ENCODE results near the gene CRABP2. TPM values are rescaled to one million over a fixed set of nuclear protein-coding genes. Genes with fewer than 3 reads are reported as not detected.

Gene CRABP2
- total RNA-seq, 1 donor from 2014 or later, result 29.5 TPM

DNA sequence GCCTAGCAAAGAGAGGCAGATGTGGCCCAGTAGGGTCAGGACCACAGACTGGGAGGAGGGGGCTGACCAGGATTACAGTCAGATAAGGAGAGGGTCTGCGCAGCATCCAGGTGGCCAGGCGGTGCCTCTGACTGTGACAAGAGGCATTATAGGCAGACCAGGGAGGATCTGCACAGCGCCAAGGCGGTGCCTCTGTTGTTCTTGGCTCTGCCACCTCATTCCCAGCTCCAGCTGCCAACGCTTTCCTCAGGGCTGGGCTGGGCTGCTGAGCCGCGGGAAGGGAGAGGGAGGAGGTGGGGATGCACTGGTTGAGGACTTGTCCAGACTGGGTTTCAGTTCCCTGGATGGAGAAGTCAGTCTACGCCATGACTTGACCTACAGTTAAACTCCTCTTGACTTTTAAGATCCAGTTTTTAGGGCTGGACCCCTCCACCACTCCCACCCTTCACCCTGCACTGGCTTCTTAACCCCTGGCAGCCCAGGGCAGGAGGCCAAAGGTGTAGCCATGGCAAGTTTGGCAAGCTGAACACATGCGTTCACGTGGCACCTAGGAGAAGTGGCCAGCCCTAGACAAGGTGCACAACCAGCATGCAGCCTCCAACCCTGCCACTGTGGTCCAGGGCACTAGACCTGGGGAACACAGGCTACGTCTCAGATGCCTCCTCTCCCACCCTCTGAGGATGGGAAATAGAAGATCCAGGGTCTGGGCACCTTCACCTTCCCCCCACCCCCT is 4.5 kb upstream of the CRABP2 start:
- Histone ChIP-seq H3K27me3 (ENCODE audit: control insufficient read depth, insufficient read depth, low read length) (no peaks in the 10 kb centered on the region), H3K4me3 (ENCODE audit: low read depth, low read length) (no peak overlapping the region), H3K36me3 (ENCODE audit: control insufficient read depth, insufficient read depth, low read length) (no peaks in the 10 kb centered on the region)
- TF ChIP-seq, protein P1, sequence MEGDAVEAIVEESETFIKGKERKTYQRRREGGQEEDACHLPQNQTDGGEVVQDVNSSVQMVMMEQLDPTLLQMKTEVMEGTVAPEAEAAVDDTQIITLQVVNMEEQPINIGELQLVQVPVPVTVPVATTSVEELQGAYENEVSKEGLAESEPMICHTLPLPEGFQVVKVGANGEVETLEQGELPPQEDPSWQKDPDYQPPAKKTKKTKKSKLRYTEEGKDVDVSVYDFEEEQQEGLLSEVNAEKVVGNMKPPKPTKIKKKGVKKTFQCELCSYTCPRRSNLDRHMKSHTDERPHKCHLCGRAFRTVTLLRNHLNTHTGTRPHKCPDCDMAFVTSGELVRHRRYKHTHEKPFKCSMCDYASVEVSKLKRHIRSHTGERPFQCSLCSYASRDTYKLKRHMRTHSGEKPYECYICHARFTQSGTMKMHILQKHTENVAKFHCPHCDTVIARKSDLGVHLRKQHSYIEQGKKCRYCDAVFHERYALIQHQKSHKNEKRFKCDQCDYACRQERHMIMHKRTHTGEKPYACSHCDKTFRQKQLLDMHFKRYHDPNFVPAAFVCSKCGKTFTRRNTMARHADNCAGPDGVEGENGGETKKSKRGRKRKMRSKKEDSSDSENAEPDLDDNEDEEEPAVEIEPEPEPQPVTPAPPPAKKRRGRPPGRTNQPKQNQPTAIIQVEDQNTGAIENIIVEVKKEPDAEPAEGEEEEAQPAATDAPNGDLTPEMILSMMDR (IDR thresholded peaks at IDR 0.05; ENCODE audit: insufficient read depth, low read length, poor library complexity, severe bottlenecking), result no peak
- no peak for DNase-seq (ENCODE audit: low read depth)

DNA sequence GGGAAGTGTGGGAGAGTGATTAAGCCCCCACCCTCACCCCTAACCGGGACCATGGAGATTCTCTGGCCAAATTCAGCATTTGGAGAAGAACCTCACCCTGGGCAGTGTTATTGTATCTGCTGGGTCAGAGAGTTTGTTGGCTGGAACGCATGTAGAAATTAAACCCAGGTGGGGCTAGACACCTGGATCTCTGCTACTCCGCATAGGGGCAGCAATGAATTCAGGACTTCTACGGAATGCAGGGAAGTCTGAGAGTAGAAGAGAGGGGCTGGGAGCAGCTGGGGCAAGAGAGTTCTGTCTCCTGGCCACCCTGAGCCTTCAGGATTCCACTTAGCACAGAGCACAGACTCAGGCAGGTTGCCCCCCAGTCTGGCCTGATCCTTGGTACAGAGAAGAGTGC is 3.6 kb upstream of the CRABP2 start:
- DNase-seq (ENCODE audit: low read depth), result no peak
- H3K4me3 ChIP-seq (ENCODE audit: low read depth, low read length), result no peak overlapping the region
- H3K36me3 ChIP-seq (ENCODE audit: control insufficient read depth, insufficient read depth, low read length), result no peaks in the 10 kb centered on the region
- TF ChIP-seq, protein P1 (IDR thresholded peaks at IDR 0.05; ENCODE audit: insufficient read depth, low read length, poor library complexity, severe bottlenecking), result no peak
- H3K27me3 ChIP-seq (ENCODE audit: control insufficient read depth, insufficient read depth, low read length), result no peaks in the 10 kb centered on the region

DNA sequence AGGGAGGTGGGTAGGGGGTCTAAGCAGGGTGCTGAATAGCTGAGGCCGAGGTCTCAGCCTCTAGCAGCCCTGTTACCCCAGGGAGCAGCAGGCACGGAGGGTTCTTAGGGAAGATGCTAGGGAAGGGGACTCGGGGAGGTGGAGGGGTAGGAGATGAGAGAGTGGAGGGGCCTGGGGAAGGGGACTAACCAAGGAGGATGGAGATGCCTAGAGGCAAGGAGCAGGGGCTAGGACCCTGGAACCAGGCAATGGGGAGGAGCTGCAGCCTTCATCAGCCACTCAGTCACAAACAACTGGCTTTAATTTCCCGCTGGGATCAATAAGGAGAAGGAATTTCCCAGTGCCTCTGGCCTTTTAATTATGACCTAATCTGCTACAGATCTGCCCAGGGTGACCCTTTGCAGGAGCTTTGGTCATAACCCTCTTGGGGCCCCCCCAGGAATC is 2.9 kb upstream of the CRABP2 start:
- TF ChIP-seq, protein P1 (IDR thresholded peaks at IDR 0.05; ENCODE audit: insufficient read depth, low read length, poor library complexity, severe bottlenecking), result no peak
- no peaks in the 10 kb centered on the region for H3K36me3 ChIP-seq (ENCODE audit: control insufficient read depth, insufficient read depth, low read length)
- no peak overlapping the region for H3K4me3 ChIP-seq (ENCODE audit: low read depth, low read length)
- H3K27me3 ChIP-seq (ENCODE audit: control insufficient read depth, insufficient read depth, low read length), result no peaks in the 10 kb centered on the region
- DNase-seq (ENCODE audit: low read depth), result no peak

DNA sequence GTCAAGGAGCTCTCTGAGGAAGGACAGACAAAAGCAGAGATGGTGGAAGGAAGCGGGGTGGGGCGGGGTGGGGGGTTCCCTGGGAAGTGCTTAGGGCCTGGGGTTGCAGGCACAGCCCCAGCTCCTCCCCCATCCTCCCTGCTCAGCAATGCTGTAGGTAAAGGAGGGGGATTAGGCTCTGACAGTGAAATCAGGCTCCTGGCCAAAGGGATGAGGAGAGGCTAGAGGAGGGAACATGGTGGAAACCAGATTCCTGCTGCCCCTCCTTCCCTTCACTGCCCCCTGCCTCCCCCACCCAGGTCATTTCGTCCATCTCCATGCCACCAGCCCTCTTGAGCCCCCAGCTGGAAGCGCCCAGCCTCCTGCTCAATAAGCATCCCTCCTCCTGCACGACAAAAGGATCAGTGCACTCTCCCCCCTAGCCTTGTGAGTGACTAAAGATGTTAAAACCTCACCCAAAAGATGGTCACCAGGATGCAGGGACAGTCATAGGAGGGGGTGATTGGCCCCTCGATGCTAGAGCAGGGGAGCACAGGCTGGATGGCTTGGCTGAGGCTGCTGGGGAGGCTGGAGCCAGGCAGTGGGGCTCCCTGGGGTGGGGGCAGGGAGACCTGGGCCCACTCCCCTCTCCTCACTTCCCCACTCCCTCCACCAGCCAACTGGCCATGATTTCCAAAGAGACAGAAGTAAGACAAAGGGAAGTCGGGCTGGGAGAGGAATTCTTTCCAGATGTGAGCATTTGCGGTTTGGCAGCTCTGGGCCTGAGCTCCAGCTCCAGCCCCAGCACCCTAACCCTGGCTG is 2.2 kb upstream of the CRABP2 start:
- Histone ChIP-seq H3K27me3 (ENCODE audit: control insufficient read depth, insufficient read depth, low read length) (no peaks in the 10 kb centered on the region), H3K36me3 (ENCODE audit: control insufficient read depth, insufficient read depth, low read length) (no peaks in the 10 kb centered on the region), H3K4me3 (ENCODE audit: low read depth, low read length) (no peak overlapping the region)
- TF ChIP-seq, protein P1 (IDR thresholded peaks at IDR 0.05; ENCODE audit: insufficient read depth, low read length, poor library complexity, severe bottlenecking), result no peak
- no peak for DNase-seq (ENCODE audit: low read depth)

DNA sequence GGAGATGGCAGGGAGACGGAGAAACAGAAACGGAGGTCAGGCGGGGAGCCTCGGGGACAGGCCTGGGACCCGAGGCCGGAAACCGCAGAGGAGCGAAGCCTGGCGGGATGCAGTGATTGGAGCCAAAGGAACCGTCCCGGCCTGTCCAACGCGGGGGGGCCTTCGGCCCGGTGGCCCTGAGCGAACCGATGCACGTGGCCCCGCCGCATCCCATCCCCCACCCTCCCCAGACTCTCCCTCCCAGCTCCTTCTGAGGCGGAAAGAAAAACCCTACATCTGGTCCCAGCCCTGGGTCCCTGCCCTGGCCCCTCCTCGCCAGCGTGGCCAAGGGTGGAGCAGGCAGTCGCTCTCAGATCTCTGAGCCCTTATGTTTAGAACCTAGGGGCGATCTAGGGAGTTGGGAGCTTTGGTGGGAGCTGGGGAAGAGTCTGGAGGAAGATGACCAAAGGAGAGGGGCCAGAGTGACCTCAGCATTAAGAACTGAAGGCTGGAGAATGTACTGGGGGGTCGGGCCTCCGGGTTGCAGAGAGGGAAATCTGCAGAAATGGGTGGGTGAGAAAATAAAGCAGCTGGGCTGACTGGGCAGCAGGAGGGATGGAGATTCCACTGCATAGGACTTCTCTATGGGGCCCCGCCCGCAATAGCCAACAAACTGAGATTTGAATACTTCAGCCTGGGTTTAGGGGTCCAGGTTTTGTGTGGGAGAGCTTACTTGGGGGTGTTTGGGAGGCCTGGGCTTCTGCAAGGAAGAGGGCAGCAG is 1.5 kb upstream of the CRABP2 start:
- DNase-seq (ENCODE audit: low read depth), result no peak
- Histone ChIP-seq H3K4me3 (ENCODE audit: low read depth, low read length) (peak overlapping the region; percentile 21), H3K36me3 (ENCODE audit: control insufficient read depth, insufficient read depth, low read length) (no peaks in the 10 kb centered on the region), H3K27me3 (ENCODE audit: control insufficient read depth, insufficient read depth, low read length) (no peaks in the 10 kb centered on the region)
- TF ChIP-seq, protein P1 (IDR thresholded peaks at IDR 0.05; ENCODE audit: insufficient read depth, low read length, poor library complexity, severe bottlenecking), result no peak
